ENCODE results near the gene DIP2C.

DNA sequence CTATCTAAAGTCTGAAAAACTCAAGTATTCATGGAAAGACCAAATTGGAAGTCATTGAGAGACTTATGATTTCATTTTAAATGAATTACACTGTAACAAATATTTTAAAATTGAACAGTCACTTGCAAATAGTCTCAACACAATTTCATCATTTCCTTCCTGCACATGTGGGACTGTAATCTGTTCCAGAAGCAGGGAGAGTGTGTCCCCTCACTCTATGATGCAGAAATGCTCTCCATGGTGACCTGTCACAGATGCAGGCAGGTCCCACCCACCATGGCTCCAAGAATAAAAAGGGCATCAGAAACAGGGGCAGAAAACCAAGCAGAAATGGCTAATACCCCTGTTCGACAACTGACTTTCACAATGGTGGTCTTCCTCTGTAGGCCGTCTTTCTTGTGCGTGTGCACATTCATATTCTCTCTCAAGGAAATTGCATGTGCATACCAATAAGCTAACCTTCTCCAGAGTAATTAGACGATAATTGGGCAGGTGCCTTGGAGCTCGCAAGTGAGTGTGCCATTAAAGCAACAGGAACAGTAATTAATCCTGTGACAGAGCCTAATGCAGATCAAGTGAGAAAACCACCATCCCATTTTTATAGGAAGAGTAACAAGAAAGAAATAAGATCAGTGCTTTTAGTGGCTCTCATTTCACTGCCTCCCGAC, 383.3 kb downstream of the DIP2C start:
- TF ChIP-seq, protein P1, sequence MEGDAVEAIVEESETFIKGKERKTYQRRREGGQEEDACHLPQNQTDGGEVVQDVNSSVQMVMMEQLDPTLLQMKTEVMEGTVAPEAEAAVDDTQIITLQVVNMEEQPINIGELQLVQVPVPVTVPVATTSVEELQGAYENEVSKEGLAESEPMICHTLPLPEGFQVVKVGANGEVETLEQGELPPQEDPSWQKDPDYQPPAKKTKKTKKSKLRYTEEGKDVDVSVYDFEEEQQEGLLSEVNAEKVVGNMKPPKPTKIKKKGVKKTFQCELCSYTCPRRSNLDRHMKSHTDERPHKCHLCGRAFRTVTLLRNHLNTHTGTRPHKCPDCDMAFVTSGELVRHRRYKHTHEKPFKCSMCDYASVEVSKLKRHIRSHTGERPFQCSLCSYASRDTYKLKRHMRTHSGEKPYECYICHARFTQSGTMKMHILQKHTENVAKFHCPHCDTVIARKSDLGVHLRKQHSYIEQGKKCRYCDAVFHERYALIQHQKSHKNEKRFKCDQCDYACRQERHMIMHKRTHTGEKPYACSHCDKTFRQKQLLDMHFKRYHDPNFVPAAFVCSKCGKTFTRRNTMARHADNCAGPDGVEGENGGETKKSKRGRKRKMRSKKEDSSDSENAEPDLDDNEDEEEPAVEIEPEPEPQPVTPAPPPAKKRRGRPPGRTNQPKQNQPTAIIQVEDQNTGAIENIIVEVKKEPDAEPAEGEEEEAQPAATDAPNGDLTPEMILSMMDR (IDR thresholded peaks at IDR 0.05): no peak
- no peak for TF ChIP-seq POLR2A (IDR thresholded peaks at IDR 0.05)
